Activated T-cell treated with anti-CD3 and anti-CD28 coated beads, Interleukin-2, amount 50 U/mL, for 48 hours (primary cell): Measurements from ENCODE around the gene LRRC75A.
"Not testable (repeated sequence)": the region's sequence is repeated elsewhere in the genome, so short reads cannot be mapped to it uniquely, and the experiment has no call there.

Experiments
- DNase-seq, 2 experiments: peaks; one replicate each; pipeline ENCODE4 v3.0.0-alpha.2; 2020

The LRRC75A gene

GRCh38 chr17:16398270-16399267 is 93.4 kb downstream of the LRRC75A start:
- no peak for DNase-seq

GRCh38 chr17:16396693-16397092 is 95.3 kb downstream of the LRRC75A start:
- not testable (repeated sequence) for DNase-seq

- DNase-seq: not testable (repeated sequence)
These were observed 96.1 kb downstream of the LRRC75A start for GRCh38 chr17:16395887-16396286.

- not testable (repeated sequence) for DNase-seq
These were observed 99.5 kb downstream of the LRRC75A start for GRCh38 chr17:16392491-16392890.
